ENCODE results near the gene CYP19A1. TPM values are rescaled to one million over a fixed set of nuclear protein-coding genes. Genes with fewer than 3 reads are reported as not detected.

CYP19A1 gene
- total and polyA plus RNA-seq, 2 of the 8 experiments (the other 6 are each of a cell fraction or from before 2014, with no cell fraction given), result not detected

- FAIRE-seq, result no peak
- Histone ChIP-seq H3K23me2 (ENCODE audit: low read depth, low read length) (no peaks in the 10 kb centered on the region), H3K4ac (replicated peaks; ENCODE audit: insufficient read length, low read depth, low read length) (no peak overlapping the region), H3K23ac (ENCODE audit: insufficient read length) (no peak overlapping the region), H4K20me1 (replicated peaks in 1 of 2; ENCODE audit: control insufficient read depth in 1 of 2, insufficient read depth in 2 of 2, low read length in 2 of 2) (no peaks in the 10 kb centered on the region), H3K14ac (ENCODE audit: insufficient read length) (no peak overlapping the region), H3K4me3 (ENCODE audit: extremely low read depth in 1 of 4, insufficient read depth in 2 of 4, low read depth in 3 of 4, low read length in 4 of 4) (no peak overlapping the region), H3K79me1 (ENCODE audit: low read depth, low read length) (no peaks in the 10 kb centered on the region), H2BK5ac (ENCODE audit: low read depth, low read length) (no peak overlapping the region), H3K36me3 (ENCODE audit: control insufficient read depth in 2 of 4, insufficient read depth in 4 of 4, low read length in 3 of 4) (no peaks in the 10 kb centered on the region), H3K27ac (ENCODE audit: low read depth, low read length) (no peak overlapping the region), H2AFZ (ENCODE audit: low read length) (no peak overlapping the region), H3K18ac (ENCODE audit: extremely low read depth, low read length) (no peak overlapping the region), H3K27me3 (replicated peaks in 1 of 4; ENCODE audit: control insufficient read depth in 3 of 4, extremely low read depth in 1 of 4, insufficient read depth in 3 of 4, low read length in 3 of 4) (no peaks in the 10 kb centered on the region; a peak in 1 of 7 replicates), H4K5ac (ENCODE audit: insufficient read length, low read depth, low read length) (no peak overlapping the region), H2AK5ac (ENCODE audit: low read depth, low read length) (no peak overlapping the region), H2BK20ac (ENCODE audit: low read length) (no peak overlapping the region), H3K4me1 (replicated peaks in 1 of 4; ENCODE audit: control insufficient read depth in 3 of 4, insufficient read depth in 4 of 4, low read length in 3 of 4) (no peaks in the 10 kb centered on the region), H4K91ac (replicated peaks; ENCODE audit: insufficient read length, low read length) (no peak overlapping the region), H3K4me2 (ENCODE audit: insufficient read depth in 1 of 2, low read depth in 2 of 2, low read length in 2 of 2) (no peak overlapping the region), H3K56ac (replicated peaks; ENCODE audit: insufficient read length, low read depth, low read length) (no peak overlapping the region), H2BK12ac (ENCODE audit: low read depth, low read length) (no peak overlapping the region), H4K8ac (ENCODE audit: extremely low read depth, insufficient read depth, low read length) (no peak overlapping the region), H3K9ac (replicated peaks in 1 of 4; ENCODE audit: extremely low read depth in 1 of 4, low read depth in 3 of 4, low read length in 3 of 4) (no peak overlapping the region), H2BK120ac (replicated peaks; ENCODE audit: low read depth, low read length) (no peak overlapping the region), H3K79me2 (ENCODE audit: control insufficient read depth in 1 of 2, insufficient read depth in 2 of 2, low read length in 2 of 2) (no peaks in the 10 kb centered on the region), H2BK15ac (ENCODE audit: low read length) (no peak overlapping the region), H3K9me3 (ENCODE audit: insufficient read depth in 2 of 2, low read depth in 1 of 2, low read length in 1 of 2) (peaks cover 15 to 18% of the 10 kb centered on the region in 2 experiments; a peak in 3 of 4 replicates)
- ChIA-PET POLR2A (ENCODE audit: partially characterized antibody) (no interaction called here), CTCF (ENCODE audit: partially characterized antibody) (interaction anchor here (0.8 kb wide), 1 partner anchor 121 kb away, joined by 3 read pairs; no protein-coding TSS in a partner anchor)
- DNase-seq (ENCODE audit: low read depth in 1 of 2, low spot score in 2 of 2), result no peak
- WGBS, 2 experiments (ENCODE audit: extremely low coverage in 1 of 2, insufficient coverage in 1 of 2, insufficient read length in 1 of 2, insufficient replicate concordance in 2 of 2, low coverage in 1 of 2, low lambda C conversion rate in 2 of 2, missing lambda C conversion rate in 1 of 2), result 92% methylated on average over 4 of the region's 4 CpGs; no CpG with 5 or more reads in 1 of the 2 experiments
- TF ChIP-seq TCF12 (IDR thresholded peaks at IDR 0.05; ENCODE audit: low read depth, low read length) (no peak), NANOG (IDR thresholded peaks at IDR 0.05; ENCODE audit: insufficient read depth, low read depth, low read length, poor library complexity, severe bottlenecking) (no peak), GTF2F1 (IDR thresholded peaks at IDR 0.05; ENCODE audit: borderline replicate concordance, low read depth, low read length) (no peak), ASH2L (IDR thresholded peaks at IDR 0.05; ENCODE audit: low read length) (no peak), RBBP5 (IDR thresholded peaks at IDR 0.05; ENCODE audit: borderline replicate concordance, low read depth, low read length) (no peak), SP2 (IDR thresholded peaks at IDR 0.05; ENCODE audit: low read length) (no peak), JUN (IDR thresholded peaks at IDR 0.05; ENCODE audit: low read depth, low read length) (no peak), HDAC2 (IDR thresholded peaks at IDR 0.05; ENCODE audit: borderline replicate concordance in 1 of 2, low read depth in 2 of 2, low read length in 2 of 2) (no peak), CEBPB (IDR thresholded peaks at IDR 0.05; ENCODE audit: low read depth, low read length) (no peak), EP300 (IDR thresholded peaks at IDR 0.05; ENCODE audit: borderline replicate concordance in 1 of 2, low read depth in 2 of 2, low read length in 2 of 2) (no peak), BRCA1 (IDR thresholded peaks at IDR 0.05; ENCODE audit: low read depth, low read length) (no peak)
- TF ChIP-seq, protein P1, sequence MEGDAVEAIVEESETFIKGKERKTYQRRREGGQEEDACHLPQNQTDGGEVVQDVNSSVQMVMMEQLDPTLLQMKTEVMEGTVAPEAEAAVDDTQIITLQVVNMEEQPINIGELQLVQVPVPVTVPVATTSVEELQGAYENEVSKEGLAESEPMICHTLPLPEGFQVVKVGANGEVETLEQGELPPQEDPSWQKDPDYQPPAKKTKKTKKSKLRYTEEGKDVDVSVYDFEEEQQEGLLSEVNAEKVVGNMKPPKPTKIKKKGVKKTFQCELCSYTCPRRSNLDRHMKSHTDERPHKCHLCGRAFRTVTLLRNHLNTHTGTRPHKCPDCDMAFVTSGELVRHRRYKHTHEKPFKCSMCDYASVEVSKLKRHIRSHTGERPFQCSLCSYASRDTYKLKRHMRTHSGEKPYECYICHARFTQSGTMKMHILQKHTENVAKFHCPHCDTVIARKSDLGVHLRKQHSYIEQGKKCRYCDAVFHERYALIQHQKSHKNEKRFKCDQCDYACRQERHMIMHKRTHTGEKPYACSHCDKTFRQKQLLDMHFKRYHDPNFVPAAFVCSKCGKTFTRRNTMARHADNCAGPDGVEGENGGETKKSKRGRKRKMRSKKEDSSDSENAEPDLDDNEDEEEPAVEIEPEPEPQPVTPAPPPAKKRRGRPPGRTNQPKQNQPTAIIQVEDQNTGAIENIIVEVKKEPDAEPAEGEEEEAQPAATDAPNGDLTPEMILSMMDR (IDR thresholded peaks at IDR 0.05; ENCODE audit: control extremely low read depth in 1 of 3, insufficient read depth in 1 of 3, low read depth in 1 of 3, low read length in 3 of 3), result no peak
Measured at GRCh38 chr15:51260202-51260601, 78.2 kb downstream of the CYP19A1 start.
